Vagina (tissue), 2 donors: ENCODE data around the gene NHSL2.

Experiments
- CTCF ChIP-seq, 3 experiments: fragments of 450-650 bp in 2 of 3; fragments of 200-600 bp in 1 of 3; sonication (generic) in 1 of 3; IDR thresholded peaks; one replicate each; pipeline ENCODE4 v1.5.1; 2017 to 2019; ENCODE audit warnings: antibody characterized with exemption in 3 of 3, mild to moderate bottlenecking in 2 of 3, moderate library complexity in 2 of 3
- POLR2A ChIP-seq, 2 donors: fragments of 450-650 bp; IDR thresholded peaks; one replicate each; pipeline ENCODE4 v1.6.1; 2017; ENCODE audit warnings: antibody characterized with exemption in 2 of 2, mild to moderate bottlenecking in 2 of 2, moderate library complexity in 2 of 2
- POLR2AphosphoS5 ChIP-seq, 2 donors: sonication (generic); formaldehyde crosslinking; IDR thresholded peaks; one replicate each; pipeline ENCODE4 v1.9.0; 2017; ENCODE audit warnings: antibody characterized with exemption in 2 of 2, mild to moderate bottlenecking in 2 of 2, low read depth in 1 of 2; ENCODE audit not compliant: insufficient read depth in 1 of 2

- TF ChIP-seq CTCF (IDR thresholded peaks at IDR 0.05) (no peak), POLR2AphosphoS5 (IDR thresholded peaks at IDR 0.05; ENCODE audit: insufficient read depth in 1 of 2, low read depth in 1 of 2) (no peak), POLR2A (IDR thresholded peaks at IDR 0.05) (no peak)
Measured at GRCh38 chrX:72108666-72109065, 198.0 kb downstream of the NHSL2 start.
